ENCODE data around the gene CWC25. TPM values are rescaled to one million over a fixed set of nuclear protein-coding genes. Genes with fewer than 3 reads are reported as not detected.

Gene CWC25
- total RNA-seq, 1 donor from 2014 or later = 22.2 TPM

DNA sequence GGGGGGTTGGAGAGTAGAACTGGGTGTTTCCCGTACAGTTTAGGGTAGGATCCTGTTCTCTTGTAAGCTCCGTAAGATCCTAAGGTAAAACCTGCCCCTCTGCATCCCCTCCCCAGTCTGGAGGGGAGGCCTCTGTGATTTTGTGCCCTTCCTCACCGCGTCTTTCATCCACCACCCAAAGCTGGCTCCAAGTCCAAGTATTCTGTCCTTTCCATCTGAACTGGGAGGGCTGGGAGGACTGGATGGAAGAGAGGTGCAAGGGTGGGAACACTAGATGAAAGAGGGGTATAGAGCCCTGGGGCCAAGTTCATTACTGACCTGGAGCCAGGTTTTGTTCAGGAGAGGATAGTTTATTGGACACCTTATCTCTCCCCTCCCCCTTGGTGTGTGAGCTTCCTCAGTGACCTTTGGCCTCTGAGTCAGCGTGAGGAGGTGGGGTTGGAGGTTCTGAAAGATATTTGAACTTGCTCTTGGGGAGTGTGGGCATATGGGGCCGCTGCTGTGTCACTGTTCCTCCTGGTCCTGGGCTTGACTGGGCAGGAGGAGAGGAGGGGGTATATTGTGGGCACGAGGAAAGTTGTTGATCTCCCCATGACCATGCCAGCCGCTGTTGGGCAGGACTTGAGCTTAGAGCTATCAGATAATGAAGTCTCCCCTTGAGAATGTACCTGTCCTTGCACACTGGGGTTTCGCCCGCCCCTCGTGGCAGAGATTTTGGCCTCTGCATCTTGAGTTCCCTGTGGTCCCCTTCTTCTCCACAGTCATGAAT is 46.3 kb upstream of the CWC25 start:
- TF ChIP-seq, protein P1, sequence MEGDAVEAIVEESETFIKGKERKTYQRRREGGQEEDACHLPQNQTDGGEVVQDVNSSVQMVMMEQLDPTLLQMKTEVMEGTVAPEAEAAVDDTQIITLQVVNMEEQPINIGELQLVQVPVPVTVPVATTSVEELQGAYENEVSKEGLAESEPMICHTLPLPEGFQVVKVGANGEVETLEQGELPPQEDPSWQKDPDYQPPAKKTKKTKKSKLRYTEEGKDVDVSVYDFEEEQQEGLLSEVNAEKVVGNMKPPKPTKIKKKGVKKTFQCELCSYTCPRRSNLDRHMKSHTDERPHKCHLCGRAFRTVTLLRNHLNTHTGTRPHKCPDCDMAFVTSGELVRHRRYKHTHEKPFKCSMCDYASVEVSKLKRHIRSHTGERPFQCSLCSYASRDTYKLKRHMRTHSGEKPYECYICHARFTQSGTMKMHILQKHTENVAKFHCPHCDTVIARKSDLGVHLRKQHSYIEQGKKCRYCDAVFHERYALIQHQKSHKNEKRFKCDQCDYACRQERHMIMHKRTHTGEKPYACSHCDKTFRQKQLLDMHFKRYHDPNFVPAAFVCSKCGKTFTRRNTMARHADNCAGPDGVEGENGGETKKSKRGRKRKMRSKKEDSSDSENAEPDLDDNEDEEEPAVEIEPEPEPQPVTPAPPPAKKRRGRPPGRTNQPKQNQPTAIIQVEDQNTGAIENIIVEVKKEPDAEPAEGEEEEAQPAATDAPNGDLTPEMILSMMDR (IDR thresholded peaks at IDR 0.05) = peak; percentile 7
- H3K27me3 ChIP-seq = no peaks in the 10 kb centered on the region
- H3K4me3 ChIP-seq = peak overlapping the region; percentile 86
- H3K4me1 ChIP-seq = peaks cover 63% of the 10 kb centered on the region
- intact Hi-C loops (cut with DNase I) = no loop called here
- no peaks in the 10 kb centered on the region for H3K36me3 ChIP-seq
- DNase-seq = peak; percentile 79
- H3K9me3 ChIP-seq = no peaks in the 10 kb centered on the region
- peak overlapping the region; percentile 97 for H3K27ac ChIP-seq
- peak; percentile 51 for ATAC-seq

DNA sequence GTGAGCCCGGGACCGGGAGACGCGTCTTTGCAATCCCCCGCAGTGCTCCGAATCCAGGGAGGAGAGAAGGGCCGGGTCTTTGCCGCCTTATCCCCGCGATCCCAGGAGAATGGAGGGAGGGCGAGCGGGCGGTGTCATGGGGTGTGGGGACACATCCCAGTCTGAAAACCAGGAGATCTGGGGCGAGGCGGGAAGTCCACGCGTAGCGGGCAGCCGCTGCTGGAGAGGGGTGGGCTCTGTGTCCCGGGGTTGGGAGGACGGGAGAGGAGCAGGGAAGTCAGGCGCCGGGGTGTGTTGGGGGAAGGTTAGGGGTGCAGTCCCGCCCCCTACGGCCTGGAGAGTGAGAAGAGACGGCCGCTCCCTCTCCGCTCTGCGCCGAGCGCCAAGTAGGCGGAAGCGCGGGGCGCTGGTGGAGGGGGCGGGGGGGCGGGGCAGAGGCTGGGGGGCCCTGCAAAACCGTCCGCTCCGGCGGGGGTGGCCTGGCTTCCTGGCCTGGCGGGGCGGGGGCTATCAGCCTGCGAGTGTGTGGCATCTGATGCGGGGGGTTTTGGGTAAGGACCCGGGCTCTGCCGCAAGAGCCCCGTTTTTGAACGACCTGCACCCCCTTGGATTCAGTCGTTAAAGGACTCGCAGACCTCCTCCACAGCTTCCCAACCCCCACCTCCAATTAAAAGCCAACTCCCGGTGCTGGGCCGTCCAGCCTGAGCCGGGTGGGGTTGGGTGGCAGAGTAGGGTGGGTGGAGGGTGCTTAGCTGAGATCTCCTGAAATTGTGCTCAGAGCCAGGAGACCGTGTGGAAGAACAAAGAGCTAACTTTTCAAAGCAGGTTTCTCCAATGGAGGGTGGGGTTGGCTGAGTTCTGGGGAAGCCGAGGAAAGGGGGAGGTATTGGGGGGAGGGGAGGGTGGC is 45.4 kb upstream of the CWC25 start:
- H3K4me1 ChIP-seq = peaks cover 54% of the 10 kb centered on the region
- ATAC-seq = peak; percentile 67
- no peaks in the 10 kb centered on the region for H3K9me3 ChIP-seq
- peak; percentile 90 for DNase-seq
- no peaks in the 10 kb centered on the region for H3K36me3 ChIP-seq
- TF ChIP-seq, protein P1 (IDR thresholded peaks at IDR 0.05) = no peak
- no peaks in the 10 kb centered on the region for H3K27me3 ChIP-seq
- intact Hi-C loops (cut with DNase I) = no loop called here
- H3K4me3 ChIP-seq = peak overlapping the region; percentile 86
- H3K27ac ChIP-seq = peak overlapping the region; percentile 97

DNA sequence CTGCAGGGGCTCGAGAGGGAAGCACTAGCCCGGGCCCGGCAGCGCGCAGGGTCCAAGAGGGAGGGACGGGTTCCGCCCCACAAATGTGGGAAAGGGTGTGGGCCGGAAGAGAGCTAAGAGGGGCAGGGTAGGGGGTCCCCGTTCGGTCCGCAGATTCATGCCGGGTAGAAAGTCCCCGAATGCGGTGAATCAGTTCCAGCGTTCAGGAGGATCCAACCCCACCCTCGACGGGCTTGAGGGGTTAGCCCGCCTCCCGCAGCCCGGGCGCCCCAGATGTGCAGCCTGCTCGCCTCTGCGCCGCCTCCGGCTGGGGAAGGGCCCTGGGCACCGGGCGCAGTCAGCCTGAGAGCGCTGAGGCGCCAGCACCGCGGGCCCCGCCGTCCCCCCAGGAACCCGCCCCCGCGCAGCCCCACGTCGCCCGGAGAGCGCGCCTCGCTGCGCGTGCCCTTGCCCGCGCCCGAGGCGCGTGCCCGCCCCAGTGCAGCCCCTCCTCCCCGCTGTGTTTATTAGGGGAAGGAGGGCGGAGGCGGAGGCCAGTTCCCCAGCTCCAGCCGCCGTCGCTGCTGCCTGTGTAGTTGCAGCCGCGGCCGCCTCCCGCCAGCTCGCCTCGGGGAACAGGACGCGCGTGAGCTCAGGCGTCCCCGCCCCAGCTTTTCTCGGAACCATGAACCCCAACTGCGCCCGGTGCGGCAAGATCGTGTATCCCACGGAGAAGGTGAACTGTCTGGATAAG is 44.6 kb upstream of the CWC25 start, which contains the start of gene LASP1:
TSS of gene LASP1 (plus strand) at position 533 of the 733 bp plus-strand sequence. CDS start at position 665, 132 bp downstream.
- Histone ChIP-seq H3K4me1 (peaks cover 46% of the 10 kb centered on the region), H3K27ac (peak within 1 kb of the TSS; percentile 97), H3K4me3 (peak within 1 kb of the TSS; percentile 86), H3K27me3 (no peaks in the 10 kb centered on the region), H3K9me3 (no peaks in the 10 kb centered on the region), H3K36me3 (no peaks in the 10 kb centered on the region)
- ATAC-seq (peak; percentile 89), DNase-seq (peak; percentile 94)
- TF ChIP-seq, protein P1 (IDR thresholded peaks at IDR 0.05) = no peak
- intact Hi-C loops (cut with DNase I) = no loop called here

DNA sequence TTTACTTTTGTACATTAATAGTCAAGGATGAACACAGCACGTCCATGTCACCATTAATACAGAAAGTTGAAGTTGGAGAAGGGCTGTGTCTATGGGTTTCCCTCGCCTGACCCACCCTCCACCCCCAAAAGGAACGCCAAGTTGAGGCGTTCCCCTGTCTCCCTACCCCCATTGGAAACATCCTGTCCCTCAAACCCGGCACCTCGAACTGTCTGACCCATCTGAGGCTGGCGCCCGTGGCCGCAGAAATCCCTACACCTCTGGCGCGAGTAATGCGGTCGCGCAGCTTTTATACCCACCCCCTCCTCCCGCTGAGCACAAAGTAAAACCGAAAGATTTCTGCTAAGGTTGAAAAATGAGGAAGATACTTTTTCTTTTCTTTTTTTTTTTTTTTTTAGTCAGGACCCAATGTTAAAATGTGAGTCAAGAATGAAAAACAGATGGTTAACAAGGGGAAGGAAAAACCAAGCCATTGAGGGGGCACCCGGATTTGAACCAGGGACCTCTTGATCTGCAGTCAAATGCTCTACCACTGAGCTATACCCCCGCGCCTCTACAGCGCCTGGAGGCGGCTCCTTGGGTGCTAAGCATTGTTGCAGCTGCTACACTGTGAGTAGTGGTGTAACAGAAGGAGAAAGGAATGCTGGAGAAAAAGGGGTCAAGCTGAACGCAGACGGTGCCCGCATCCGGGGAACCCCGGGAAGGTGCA is 43.9 kb upstream of the CWC25 start:
- intact Hi-C loops (cut with DNase I) = no loop called here
- peak; percentile 64 for ATAC-seq
- Histone ChIP-seq H3K4me3 (peak overlapping the region; percentile 86), H3K27ac (peak overlapping the region; percentile 97), H3K4me1 (peaks cover 39% of the 10 kb centered on the region), H3K36me3 (no peaks in the 10 kb centered on the region), H3K9me3 (no peaks in the 10 kb centered on the region), H3K27me3 (no peaks in the 10 kb centered on the region)
- peak; percentile 93 for DNase-seq
- TF ChIP-seq, protein P1 (IDR thresholded peaks at IDR 0.05) = peak; percentile 23

Measured in upper lobe of right lung (tissue), 1 donor.